Measurements from ENCODE around the gene GABARAPL2.

GABARAPL2 gene

GRCh38 chr16:75566040-75566757 is at the start of gene GABARAPL2:
GABARAPL2 (plus strand) TSS chr16:75566379; CDS start chr16:75566487, 108 bp downstream.
- Histone ChIP-seq H2AFZ (ENCODE audit: low read depth, low read length) (peak within 1 kb of the TSS; percentile 86), H3K4me3 (ENCODE audit: low read depth in 1 of 2, low read length in 2 of 2) (peak within 1 kb of the TSS; percentile 76 to 88), H3K27me3 (ENCODE audit: insufficient read depth, low read length, poor library complexity) (no peaks in the 10 kb centered on the region), H3K9me3 (ENCODE audit: insufficient read depth, low read length, severe bottlenecking) (no peaks in the 10 kb centered on the region), H3K4me2 (ENCODE audit: insufficient read depth, low read length) (peak within 1 kb of the TSS; percentile 99), H4K20me1 (ENCODE audit: insufficient read depth, low read length) (peaks cover 23% of the 10 kb centered on the region), H3K27ac (ENCODE audit: low read length) (peak within 1 kb of the TSS; percentile 72), H3K79me2 (ENCODE audit: insufficient read depth, low read length) (peaks cover 35% of the 10 kb centered on the region), H3K9ac (ENCODE audit: low read depth, low read length) (peak within 1 kb of the TSS; percentile 75), H3K36me3 (ENCODE audit: insufficient read depth, low read length) (peaks cover 37% of the 10 kb centered on the region), H3K4me1 (ENCODE audit: insufficient read depth, low read length) (peaks cover 35% of the 10 kb centered on the region)
- DNase-seq (peak; percentile 91), ATAC-seq (ENCODE audit: insufficient read depth, low read depth) (peak; percentile 84)
- TF ChIP-seq CTCF (IDR thresholded peaks at IDR 0.05; ENCODE audit: borderline replicate concordance, extremely low read depth, low read length, poor library complexity, severe bottlenecking) (peak; percentile 6), EZH2 (IDR thresholded peaks at IDR 0.05; ENCODE audit: borderline replicate concordance, low read depth, low read length, severe bottlenecking) (no peak)

- no peak overlapping the region for H3K27ac ChIP-seq (ENCODE audit: low read length)
- H4K20me1 ChIP-seq (ENCODE audit: insufficient read depth, low read length): no peaks in the 10 kb centered on the region
- peaks cover 13% of the 10 kb centered on the region for H3K4me1 ChIP-seq (ENCODE audit: insufficient read depth, low read length)
- no peak overlapping the region for H2AFZ ChIP-seq (ENCODE audit: low read depth, low read length)
- ATAC-seq (ENCODE audit: insufficient read depth, low read depth) (no peak), DNase-seq (no peak)
- H3K79me2 ChIP-seq (ENCODE audit: insufficient read depth, low read length): peaks cover 4% of the 10 kb centered on the region
- H3K9ac ChIP-seq (ENCODE audit: low read depth, low read length): no peak overlapping the region
- TF ChIP-seq EZH2 (IDR thresholded peaks at IDR 0.05; ENCODE audit: borderline replicate concordance, low read depth, low read length, severe bottlenecking): no peak
- TF ChIP-seq CTCF (IDR thresholded peaks at IDR 0.05; ENCODE audit: borderline replicate concordance, extremely low read depth, low read length, poor library complexity, severe bottlenecking): no peak
- H3K36me3 ChIP-seq (ENCODE audit: insufficient read depth, low read length): no peaks in the 10 kb centered on the region
- no peaks in the 10 kb centered on the region for H3K27me3 ChIP-seq (ENCODE audit: insufficient read depth, low read length, poor library complexity)
- no peaks in the 10 kb centered on the region for H3K9me3 ChIP-seq (ENCODE audit: insufficient read depth, low read length, severe bottlenecking)
- no peak overlapping the region for H3K4me3 ChIP-seq (ENCODE audit: low read depth in 1 of 2, low read length in 2 of 2)
- H3K4me2 ChIP-seq (ENCODE audit: insufficient read depth, low read length): no peak overlapping the region
Observed at GRCh38 chr16:75519175-75519574, 47.0 kb upstream of the GABARAPL2 start.

- Histone ChIP-seq H3K36me3 (ENCODE audit: insufficient read depth, low read length) (no peaks in the 10 kb centered on the region), H4K20me1 (ENCODE audit: insufficient read depth, low read length) (no peaks in the 10 kb centered on the region), H3K27ac (ENCODE audit: low read length) (no peak overlapping the region), H3K4me3 (ENCODE audit: low read depth in 1 of 2, low read length in 2 of 2) (no peak overlapping the region), H3K9ac (ENCODE audit: low read depth, low read length) (no peak overlapping the region), H3K9me3 (ENCODE audit: insufficient read depth, low read length, severe bottlenecking) (no peaks in the 10 kb centered on the region), H3K27me3 (ENCODE audit: insufficient read depth, low read length, poor library complexity) (no peaks in the 10 kb centered on the region), H3K4me1 (ENCODE audit: insufficient read depth, low read length) (no peaks in the 10 kb centered on the region), H3K4me2 (ENCODE audit: insufficient read depth, low read length) (no peak overlapping the region), H2AFZ (ENCODE audit: low read depth, low read length) (no peak overlapping the region), H3K79me2 (ENCODE audit: insufficient read depth, low read length) (no peaks in the 10 kb centered on the region)
- DNase-seq (no peak), ATAC-seq (ENCODE audit: insufficient read depth, low read depth) (no peak)
- TF ChIP-seq EZH2 (IDR thresholded peaks at IDR 0.05; ENCODE audit: borderline replicate concordance, low read depth, low read length, severe bottlenecking) (no peak), CTCF (IDR thresholded peaks at IDR 0.05; ENCODE audit: borderline replicate concordance, extremely low read depth, low read length, poor library complexity, severe bottlenecking) (no peak)
Observed at GRCh38 chr16:75526032-75526790, 40.0 kb upstream of the GABARAPL2 start.

Measured in DND-41 (cell line).